IMR-90 (cell line): ENCODE results near the gene NUP98. TPM values are rescaled to one million over a fixed set of nuclear protein-coding genes. Genes with fewer than 3 reads are reported as not detected.

ENCODE experiments used
- ATAC-seq: fragments of 200-7000 bp; cut with Tn5 transposase; 2 replicates; pipeline ENCODE4 v1.9.1; 2020; ENCODE audit warnings: low read depth, mild to moderate bottlenecking, moderate library complexity
- BruUV-seq: library from RNA; stranded (reverse); fragments of 400-500 nt; replicated peaks from 2 replicates; lab custom pipeline; 2021; lab: Mats Ljungman, UMichigan
- CTCF ChIA-PET: fragments of 300-600 bp; formaldehyde crosslinking; extraction: SDS; loops from one replicate; lab custom pipeline; 2021; ENCODE audit warnings: antibody characterized with exemption; lab: Yijun Ruan, JAX
- POLR2A ChIA-PET: fragments of 300-600 bp; sonication (Branson Sonifier 250); formaldehyde crosslinking; loops from one replicate; lab custom pipeline; 2022; ENCODE audit warnings: antibody characterized with exemption; ENCODE audit not compliant: unreplicated experiment; lab: Charles Lee
- DNase-seq: peaks from one replicate; pipeline ENCODE4 v3.0.0; 2013
- H2AFZ ChIP-seq: replicated peaks from 2 replicates; pipeline ENCODE3; 2013; ENCODE audit warnings: low read length, mild to moderate bottlenecking; ENCODE audit not compliant: poor library complexity
- H2AK5ac ChIP-seq: 2 replicates; pipeline ENCODE4 v1.6.1; 2013; ENCODE audit warnings: low read depth, low read length, inconsistent platforms
- H2AK9ac ChIP-seq: replicated peaks from 2 replicates; pipeline ENCODE3; 2013; ENCODE audit warnings: mild to moderate bottlenecking, low read depth, low read length, moderate library complexity; ENCODE audit not compliant: poor library complexity
- H2BK120ac ChIP-seq: 2 replicates; pipeline ENCODE4 v1.6.1; 2013; ENCODE audit warnings: low read depth, low read length, inconsistent platforms
- H2BK15ac ChIP-seq: 3 replicates; pipeline ENCODE4 v1.6.1; 2013; ENCODE audit warnings: low read depth, low read length, inconsistent platforms
- H2BK20ac ChIP-seq: 2 replicates; pipeline ENCODE4 v1.6.1; 2013; ENCODE audit warnings: low read depth, mild to moderate bottlenecking, inconsistent platforms, low read length, moderate library complexity
- H2BK5ac ChIP-seq: 2 replicates; pipeline ENCODE4 v1.6.1; 2013; ENCODE audit warnings: mild to moderate bottlenecking, low read depth, low read length, inconsistent platforms; ENCODE audit not compliant: poor library complexity, severe bottlenecking
- H3K14ac ChIP-seq: replicated peaks from 2 replicates; pipeline ENCODE4 v1.6.1; 2013; ENCODE audit warnings: low read depth, low read length, inconsistent platforms
- H3K18ac ChIP-seq: 2 replicates; pipeline ENCODE4 v1.6.1; 2013; ENCODE audit warnings: low read depth, low read length, control low read depth
- H3K23ac ChIP-seq: 2 replicates; pipeline ENCODE4 v1.6.1; 2013; ENCODE audit warnings: low read depth, low read length, inconsistent platforms
- H3K27ac ChIP-seq: 2 replicates; pipeline ENCODE4 v1.5.1; 2013; ENCODE audit warnings: mild to moderate bottlenecking, control low read depth, low read length; ENCODE audit not compliant: insufficient read depth
- H3K27me3 ChIP-seq: 2 replicates; pipeline ENCODE4 v1.6.1; 2013; ENCODE audit warnings: low read length; ENCODE audit not compliant: control insufficient read depth, insufficient read depth
- H3K36me3 ChIP-seq: 2 replicates; pipeline ENCODE4 v1.6.1; 2013; ENCODE audit warnings: low read length, mixed read lengths; ENCODE audit not compliant: control insufficient read depth, insufficient read depth
- H3K4ac ChIP-seq: 2 replicates; pipeline ENCODE4 v1.6.1; 2013; ENCODE audit warnings: low read depth, low read length, inconsistent platforms
- H3K4me1 ChIP-seq: 2 replicates; pipeline ENCODE4 v1.6.1; 2013; ENCODE audit warnings: low read length, mixed read lengths; ENCODE audit not compliant: control insufficient read depth, insufficient read depth
- H3K4me2 ChIP-seq: 2 replicates; pipeline ENCODE4 v1.6.1; 2013; ENCODE audit warnings: low read depth, mild to moderate bottlenecking, control low read depth, low read length, moderate library complexity
- H3K4me3 ChIP-seq: 2 replicates; pipeline ENCODE4 v1.5.1; 2013; ENCODE audit warnings: low read depth, mild to moderate bottlenecking, control low read depth, low read length, moderate library complexity; ENCODE audit not compliant: insufficient read depth
- H3K56ac ChIP-seq: 2 replicates; pipeline ENCODE4 v1.6.1; 2013; ENCODE audit warnings: low read length, inconsistent platforms; ENCODE audit not compliant: insufficient read depth; ENCODE audit errors: extremely low read depth
- H3K79me1 ChIP-seq, 2 experiments: 2 replicates each; pipeline ENCODE4 v1.6.1; 2013; ENCODE audit warnings: low read length in 2 of 2, inconsistent platforms in 1 of 2, low read depth in 1 of 2
- H3K9ac ChIP-seq: 2 replicates; pipeline ENCODE4 v1.6.1; 2013; ENCODE audit warnings: low read depth, low read length, control low read depth
- H3K9me1 ChIP-seq: 2 replicates; pipeline ENCODE4 v1.6.1; 2013; ENCODE audit warnings: low read length, inconsistent platforms; ENCODE audit not compliant: insufficient read depth
- H3K9me3 ChIP-seq: 2 replicates; pipeline ENCODE4 v1.6.1; 2013; ENCODE audit warnings: low read length; ENCODE audit not compliant: control insufficient read depth, insufficient read depth
- H4K20me1 ChIP-seq: 2 replicates; pipeline ENCODE4 v1.6.1; 2013; ENCODE audit warnings: low read length, inconsistent platforms; ENCODE audit not compliant: insufficient read depth
- H4K5ac ChIP-seq: 2 replicates; pipeline ENCODE4 v1.6.1; 2013; ENCODE audit warnings: mild to moderate bottlenecking, low read depth, low read length, control low read depth
- H4K8ac ChIP-seq, 2 experiments: 2 replicates each; pipeline ENCODE4 v1.6.1; 2013; ENCODE audit warnings: low read depth in 2 of 2, low read length in 2 of 2, control low read depth in 1 of 2, inconsistent platforms in 1 of 2
- H4K91ac ChIP-seq: 2 replicates; pipeline ENCODE4 v1.6.1; 2013; ENCODE audit warnings: low read depth, low read length, inconsistent platforms; ENCODE audit not compliant: insufficient read depth
- BHLHE40 ChIP-seq: fragments of 150-350 bp; IDR thresholded peaks from 2 replicates; pipeline ENCODE4 v1.6.1; 2016; ENCODE audit warnings: mild to moderate bottlenecking, low read depth, low read length
- MAZ ChIP-seq: IDR thresholded peaks from 2 replicates; pipeline ENCODE4 v1.6.1; 2012; ENCODE audit warnings: low read depth, mild to moderate bottlenecking, low read length, improper control_type of control experiment, moderate library complexity, borderline replicate concordance
- RFX5 ChIP-seq: IDR thresholded peaks from 2 replicates; pipeline ENCODE4 v1.8.0; 2012; ENCODE audit warnings: low read depth, mild to moderate bottlenecking, low read length, moderate library complexity
- USF2 ChIP-seq: fragments of 150-350 bp; IDR thresholded peaks from 2 replicates; pipeline ENCODE4 v1.6.1; 2017; ENCODE audit warnings: mild to moderate bottlenecking, antibody characterized with exemption, low read length, low read depth
- whole genome bisulfite sequencing, 2 experiments: methylation state at CpG; one replicate each; pipeline versions ENCODE4 v1.1.5 to v1.1.7; 2013; ENCODE audit warnings: missing lambda C conversion rate in 2 of 2; ENCODE audit not compliant: insufficient read length in 1 of 2; ENCODE audit errors: extremely low coverage in 2 of 2; 5-methylcytosine and 5-hydroxymethylcytosine counted together
- dilution Hi-C: fragments of 300-500 bp; cut with HindIII; formaldehyde crosslinking; loops from one replicate; pipeline ENCODE4 v1.14.3; 2018; ENCODE audit warnings: low sequenced_read_pairs; ENCODE audit not compliant: unreplicated experiment
- in situ Hi-C: fragments of 300-500 bp; cut with MboI; formaldehyde crosslinking; loops from 3 replicates; pipeline ENCODE4 v1.14.3; 2019; ENCODE audit warnings: low sequenced_read_pairs, inconsistent platforms, mixed read lengths
- intact Hi-C: fragments of 100-400 bp; cut with micrococcal nuclease; formaldehyde crosslinking; loops from 2 replicates; pipeline ENCODE4 v1.10.0; 2022
- polyA plus RNA-seq, 3 experiments: library from polyadenylated mRNA; depleted of rRNA; stranded (reverse); fragments of >200 nt; gene quantifications; 2 replicates each; pipeline ENCODE4 v1.2.3, GENCODE V29; 2012; ENCODE audit warnings: low replicate concordance in 1 of 3
- total RNA-seq: library from RNA; depleted of rRNA; stranded (reverse); fragments of >200 nt; gene quantifications from 2 replicates; pipeline ENCODE4 v1.2.3, GENCODE V29; 2012

Gene NUP98
- total and polyA plus RNA-seq, 2 of the 4 experiments (the other 2 are of a cell fraction): 103 to 138 TPM

- Histone ChIP-seq H3K36me3 (no peaks in the 10 kb centered on the region), H2BK120ac (no peak overlapping the region), H3K4me3 (no peak overlapping the region), H3K27ac (no peak overlapping the region), H2AK9ac (no peak overlapping the region), H2BK15ac (no peak overlapping the region), H3K56ac (no peak overlapping the region), H3K4ac (no peak overlapping the region), H2BK20ac (no peak overlapping the region), H2AK5ac (no peak overlapping the region), H4K5ac (no peak overlapping the region), H3K27me3 (peaks cover 13% of the 10 kb centered on the region), H3K4me2 (no peak overlapping the region), H4K8ac (no peak overlapping the region), H4K20me1 (no peaks in the 10 kb centered on the region), H4K91ac (no peak overlapping the region), H3K9me1 (no peaks in the 10 kb centered on the region), H3K79me1 (no peaks in the 10 kb centered on the region), H3K9ac (no peak overlapping the region), H3K9me3 (no peaks in the 10 kb centered on the region), H3K4me1 (no peaks in the 10 kb centered on the region), H3K23ac (no peak overlapping the region), H3K18ac (no peak overlapping the region), H2AFZ (no peak overlapping the region), H3K14ac (no peak overlapping the region), H2BK5ac (no peak overlapping the region)
- BruUV-seq: no TSS peak
- no peak for TF ChIP-seq RFX5
- 0 out of 2 replicates have a peak, but pooled peaks have one; percentile 52 for TF ChIP-seq BHLHE40
- TF ChIP-seq USF2: peak; percentile 52; the same call in 1 of the 2 replicates
- peak; percentile 100 for TF ChIP-seq MAZ
- WGBS, 2 experiments: no CpG with 5 or more reads among the region's 1 CpG
- ChIA-PET CTCF (no interaction called here), POLR2A (no interaction called here)
- dilution Hi-C loops: no loop called here
- DNase-seq (peak; percentile 81), ATAC-seq (peak; percentile 92)
- intact Hi-C loops: no loop called here
- in situ Hi-C loops: no loop called here
Observed at GRCh38 chr11:3627291-3627690, 170.1 kb downstream of the NUP98 start.
